HEK293 (cell line): ENCODE data around the gene CLASRP.

Source experiments
- GLIS1 ChIP-seq: fragments of 450-650 bp; formaldehyde crosslinking; IDR thresholded peaks from 2 replicates; pipeline ENCODE4 v1.5.1; 2016; ENCODE audit warnings: missing biosample characterization, missing genetic modification characterization
- MZF1 ChIP-seq: fragments of 450-650 bp; formaldehyde crosslinking; IDR thresholded peaks from 2 replicates; pipeline ENCODE4 v1.5.1; 2017; ENCODE audit warnings: missing biosample characterization, missing genetic modification characterization, borderline replicate concordance
- TRIM28 ChIP-seq: IDR thresholded peaks from 2 replicates; pipeline ENCODE4 v1.6.1; 2011; ENCODE audit warnings: low read length, control low read depth, borderline replicate concordance
- ZFP41 ChIP-seq: fragments of 450-650 bp; formaldehyde crosslinking; IDR thresholded peaks from 2 replicates; pipeline ENCODE4 v1.5.1; 2016; ENCODE audit warnings: missing biosample characterization, missing genetic modification characterization, borderline replicate concordance
- ZIC2 ChIP-seq: fragments of 450-650 bp; formaldehyde crosslinking; IDR thresholded peaks from 2 replicates; pipeline ENCODE4 v1.5.1; 2016; ENCODE audit warnings: missing biosample characterization, missing genetic modification characterization
- ZNF10 ChIP-seq: fragments of 450-650 bp; formaldehyde crosslinking; IDR thresholded peaks from 2 replicates; pipeline ENCODE4 v1.5.1; 2017; ENCODE audit warnings: missing biosample characterization, missing genetic modification characterization
- ZNF175 ChIP-seq: fragments of 450-650 bp; formaldehyde crosslinking; IDR thresholded peaks from 2 replicates; pipeline ENCODE4 v1.5.1; 2016; ENCODE audit warnings: missing biosample characterization, missing genetic modification characterization
- ZNF184 ChIP-seq: fragments of 450-650 bp; IDR thresholded peaks from 2 replicates; pipeline ENCODE4 v1.5.1; 2018; ENCODE audit warnings: missing biosample characterization, mild to moderate bottlenecking, missing genetic modification characterization
- ZNF274 ChIP-seq, 2 experiments: fragments of 200-500 bp in 1 of 2; fragments of 450-650 bp in 1 of 2; sonication (Bioruptor generic) in 1 of 2; formaldehyde crosslinking in 1 of 2; IDR thresholded peaks; 2 replicates each; pipeline versions ENCODE4 v1.5.1 to v1.6.1; 2014 to 2016; ENCODE audit warnings: borderline replicate concordance in 1 of 2, inconsistent platforms in 1 of 2, low read length in 1 of 2, missing biosample characterization in 1 of 2, missing genetic modification characterization in 1 of 2
- ZNF394 ChIP-seq: fragments of 450-650 bp; formaldehyde crosslinking; IDR thresholded peaks from 2 replicates; pipeline ENCODE4 v1.5.1; 2016; ENCODE audit warnings: missing biosample characterization, missing genetic modification characterization, mild to moderate bottlenecking, moderate library complexity, borderline replicate concordance
- ZNF433 ChIP-seq: fragments of 450-650 bp; formaldehyde crosslinking; IDR thresholded peaks from 2 replicates; pipeline ENCODE4 v1.5.1; 2016; ENCODE audit warnings: missing biosample characterization, missing genetic modification characterization, low read depth
- ZNF510 ChIP-seq: fragments of 450-650 bp; formaldehyde crosslinking; IDR thresholded peaks from 2 replicates; pipeline ENCODE4 v1.5.1; 2018; ENCODE audit warnings: mild to moderate bottlenecking, missing genetic modification characterization, missing biosample characterization; ENCODE audit not compliant: insufficient replicate concordance
- ZNF514 ChIP-seq: fragments of 450-650 bp; formaldehyde crosslinking; IDR thresholded peaks from 2 replicates; pipeline ENCODE4 v1.5.1; 2016; ENCODE audit warnings: missing biosample characterization, missing genetic modification characterization
- ZNF544 ChIP-seq: fragments of 450-650 bp; formaldehyde crosslinking; IDR thresholded peaks from 2 replicates; pipeline ENCODE4 v1.5.0; 2017; ENCODE audit warnings: missing biosample characterization, missing genetic modification characterization
- ZNF548 ChIP-seq: fragments of 450-650 bp; formaldehyde crosslinking; IDR thresholded peaks from 2 replicates; pipeline ENCODE4 v1.5.1; 2016; ENCODE audit warnings: missing biosample characterization, missing genetic modification characterization
- ZNF555 ChIP-seq: fragments of 450-650 bp; formaldehyde crosslinking; conservative IDR thresholded peaks from 2 replicates; pipeline ENCODE4 v1.5.1; 2017; ENCODE audit warnings: missing biosample characterization, mild to moderate bottlenecking, missing genetic modification characterization, inconsistent platforms
- ZNF560 ChIP-seq: fragments of 450-650 bp; formaldehyde crosslinking; IDR thresholded peaks from 2 replicates; pipeline ENCODE4 v1.5.1; 2017; ENCODE audit warnings: missing biosample characterization, missing genetic modification characterization, borderline replicate concordance
- ZNF623 ChIP-seq: fragments of 450-650 bp; formaldehyde crosslinking; IDR thresholded peaks from 2 replicates; pipeline ENCODE4 v1.5.1; 2016; ENCODE audit warnings: missing biosample characterization, missing genetic modification characterization
- ZNF629 ChIP-seq: fragments of 450-650 bp; formaldehyde crosslinking; IDR thresholded peaks from 2 replicates; pipeline ENCODE4 v1.5.1; 2017; ENCODE audit warnings: missing biosample characterization, missing genetic modification characterization
- TF ChIP-seq, protein P1 (sequence below): fragments of 450-650 bp; formaldehyde crosslinking; IDR thresholded peaks from 2 replicates; pipeline ENCODE4 v1.5.1; 2016; ENCODE audit warnings: missing biosample characterization, missing genetic modification characterization
- TF ChIP-seq, protein P2 (sequence below): fragments of 450-650 bp; formaldehyde crosslinking; IDR thresholded peaks from 2 replicates; pipeline ENCODE4 v1.5.1; 2016; ENCODE audit warnings: missing biosample characterization, missing genetic modification characterization, borderline replicate concordance
- TF ChIP-seq, protein P3 (sequence below): fragments of 450-650 bp; formaldehyde crosslinking; optimal IDR thresholded peaks from 2 replicates; pipeline ENCODE3; 2016; ENCODE audit warnings: missing biosample characterization, mild to moderate bottlenecking, missing genetic modification characterization
- TF ChIP-seq, protein P4 (sequence below): fragments of 450-650 bp; formaldehyde crosslinking; IDR thresholded peaks from 2 replicates; pipeline ENCODE4 v1.5.1; 2016; ENCODE audit warnings: missing biosample characterization, missing genetic modification characterization
- TF ChIP-seq, protein P5 (sequence below): fragments of 450-650 bp; formaldehyde crosslinking; IDR thresholded peaks from 2 replicates; pipeline ENCODE4 v1.5.1; 2016; ENCODE audit warnings: missing biosample characterization, missing genetic modification characterization
- TF ChIP-seq, protein P6 (sequence below): sonication (generic); formaldehyde crosslinking; IDR thresholded peaks from 2 replicates; pipeline ENCODE4 v1.8.1; 2022; ENCODE audit warnings: mild to moderate bottlenecking, moderate library complexity, missing genetic modification reagents

Gene CLASRP

DNA sequence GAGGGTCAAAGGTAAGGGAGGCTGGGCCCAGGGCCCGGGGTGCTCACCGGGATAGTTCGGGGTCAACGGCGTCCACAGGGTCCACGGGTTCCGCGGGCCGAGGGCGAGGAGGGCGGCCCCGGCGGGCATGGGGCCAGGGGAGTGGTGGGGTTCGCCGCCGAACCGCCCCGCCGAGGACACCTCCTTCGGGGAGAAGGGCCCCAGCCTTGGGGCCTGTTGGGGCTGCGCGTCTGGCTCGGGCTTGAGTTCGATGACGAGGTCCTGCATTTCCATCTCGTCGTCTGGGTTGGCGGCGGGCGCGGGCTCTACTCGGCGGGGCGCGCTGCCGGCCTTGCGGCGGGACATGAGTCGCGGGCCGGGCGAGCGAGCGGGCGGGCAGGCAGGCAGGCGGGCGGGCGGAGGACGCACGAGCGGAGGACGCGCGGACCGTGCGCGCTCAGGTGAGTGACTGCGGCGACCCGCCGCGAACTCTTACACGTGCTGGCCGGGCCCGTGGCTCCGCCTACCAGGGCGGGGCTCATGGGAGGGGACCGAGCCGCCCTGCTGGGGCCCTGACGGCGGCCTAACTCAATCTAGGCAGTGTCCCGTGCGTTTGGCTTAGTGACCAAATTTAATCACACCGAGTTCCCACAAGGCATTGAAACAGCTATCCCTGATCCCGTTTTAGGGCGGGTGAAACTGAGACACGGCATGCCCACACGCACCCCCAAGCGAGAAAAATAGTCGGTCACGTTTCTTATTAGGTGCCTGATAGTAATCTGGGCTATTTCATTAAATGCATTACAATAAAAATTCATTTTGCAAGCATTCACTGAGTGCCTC, 37.4 kb downstream of the CLASRP start, which contains the start of gene ZNF296 (continued):
- TF ChIP-seq, protein P1, sequence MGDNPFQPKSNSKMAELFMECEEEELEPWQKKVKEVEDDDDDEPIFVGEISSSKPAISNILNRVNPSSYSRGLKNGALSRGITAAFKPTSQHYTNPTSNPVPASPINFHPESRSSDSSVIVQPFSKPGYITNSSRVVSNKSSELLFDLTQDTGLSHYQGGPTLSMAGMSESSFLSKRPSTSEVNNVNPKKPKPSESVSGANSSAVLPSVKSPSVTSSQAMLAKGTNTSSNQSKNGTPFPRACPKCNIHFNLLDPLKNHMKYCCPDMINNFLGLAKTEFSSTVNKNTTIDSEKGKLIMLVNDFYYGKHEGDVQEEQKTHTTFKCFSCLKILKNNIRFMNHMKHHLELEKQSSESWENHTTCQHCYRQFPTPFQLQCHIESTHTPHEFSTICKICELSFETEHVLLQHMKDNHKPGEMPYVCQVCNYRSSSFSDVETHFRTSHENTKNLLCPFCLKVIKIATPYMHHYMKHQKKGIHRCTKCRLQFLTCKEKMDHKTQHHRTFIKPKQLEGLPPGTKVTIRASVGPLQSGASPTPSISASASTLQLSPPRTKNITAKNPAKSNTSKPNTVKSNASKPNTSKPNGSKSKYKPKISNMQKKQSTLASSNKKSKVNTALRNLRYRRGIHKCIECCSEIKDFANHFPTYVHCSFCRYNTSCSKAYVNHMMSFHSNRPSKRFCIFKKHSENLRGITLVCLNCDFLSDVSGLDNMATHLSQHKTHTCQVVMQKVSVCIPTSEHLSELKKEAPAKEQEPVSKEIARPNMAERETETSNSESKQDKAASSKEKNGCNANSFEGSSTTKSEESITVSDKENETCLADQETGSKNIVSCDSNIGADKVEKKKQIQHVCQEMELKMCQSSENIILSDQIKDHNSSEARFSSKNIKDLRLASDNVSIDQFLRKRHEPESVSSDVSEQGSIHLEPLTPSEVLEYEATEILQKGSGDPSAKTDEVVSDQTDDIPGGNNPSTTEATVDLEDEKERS (tag by site-specific recombination): no peak
- TF ChIP-seq ZNF514 (no peak), ZNF510 (tag by site-specific recombination) (no peak), ZNF274 (IDR thresholded peaks at IDR 0.05; ENCODE audit: low read length) (no peak), ZNF274 (tag by site-specific recombination; IDR thresholded peaks at IDR 0.05; ENCODE audit: borderline replicate concordance) (no peak), ZNF548 (tag by site-specific recombination) (no peak), ZNF555 (tag by site-specific recombination) (no peak), MZF1 (tag by site-specific recombination) (no peak), ZNF394 (no peak), ZNF629 (tag by site-specific recombination) (0 out of 2 replicates have a peak, but pooled peaks have one; percentile 16), ZNF175 (tag by site-specific recombination) (no peak), GLIS1 (peak; percentile 43; the same call in 1 of the 2 replicates), TRIM28 (no peak), ZNF433 (tag by site-specific recombination) (no peak), ZNF544 (tag by site-specific recombination) (no peak), ZNF560 (tag by site-specific recombination) (no peak), ZNF10 (tag by site-specific recombination) (no peak), ZIC2 (peak; percentile 55), ZNF184 (tag by site-specific recombination) (no peak), ZNF623 (tag by site-specific recombination) (no peak), ZFP41 (tag by site-specific recombination) (no peak)
- TF ChIP-seq, protein P2, sequence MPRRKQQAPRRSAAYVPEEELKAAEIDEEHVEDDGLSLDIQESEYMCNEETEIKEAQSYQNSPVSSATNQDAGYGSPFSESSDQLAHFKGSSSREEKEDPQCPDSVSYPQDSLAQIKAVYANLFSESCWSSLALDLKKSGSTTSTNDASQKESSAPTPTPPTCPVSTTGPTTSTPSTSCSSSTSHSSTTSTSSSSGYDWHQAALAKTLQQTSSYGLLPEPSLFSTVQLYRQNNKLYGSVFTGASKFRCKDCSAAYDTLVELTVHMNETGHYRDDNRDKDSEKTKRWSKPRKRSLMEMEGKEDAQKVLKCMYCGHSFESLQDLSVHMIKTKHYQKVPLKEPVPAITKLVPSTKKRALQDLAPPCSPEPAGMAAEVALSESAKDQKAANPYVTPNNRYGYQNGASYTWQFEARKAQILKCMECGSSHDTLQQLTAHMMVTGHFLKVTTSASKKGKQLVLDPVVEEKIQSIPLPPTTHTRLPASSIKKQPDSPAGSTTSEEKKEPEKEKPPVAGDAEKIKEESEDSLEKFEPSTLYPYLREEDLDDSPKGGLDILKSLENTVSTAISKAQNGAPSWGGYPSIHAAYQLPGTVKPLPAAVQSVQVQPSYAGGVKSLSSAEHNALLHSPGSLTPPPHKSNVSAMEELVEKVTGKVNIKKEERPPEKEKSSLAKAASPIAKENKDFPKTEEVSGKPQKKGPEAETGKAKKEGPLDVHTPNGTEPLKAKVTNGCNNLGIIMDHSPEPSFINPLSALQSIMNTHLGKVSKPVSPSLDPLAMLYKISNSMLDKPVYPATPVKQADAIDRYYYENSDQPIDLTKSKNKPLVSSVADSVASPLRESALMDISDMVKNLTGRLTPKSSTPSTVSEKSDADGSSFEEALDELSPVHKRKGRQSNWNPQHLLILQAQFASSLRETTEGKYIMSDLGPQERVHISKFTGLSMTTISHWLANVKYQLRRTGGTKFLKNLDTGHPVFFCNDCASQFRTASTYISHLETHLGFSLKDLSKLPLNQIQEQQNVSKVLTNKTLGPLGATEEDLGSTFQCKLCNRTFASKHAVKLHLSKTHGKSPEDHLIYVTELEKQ (tag by site-specific recombination): no peak
- TF ChIP-seq, protein P3, sequence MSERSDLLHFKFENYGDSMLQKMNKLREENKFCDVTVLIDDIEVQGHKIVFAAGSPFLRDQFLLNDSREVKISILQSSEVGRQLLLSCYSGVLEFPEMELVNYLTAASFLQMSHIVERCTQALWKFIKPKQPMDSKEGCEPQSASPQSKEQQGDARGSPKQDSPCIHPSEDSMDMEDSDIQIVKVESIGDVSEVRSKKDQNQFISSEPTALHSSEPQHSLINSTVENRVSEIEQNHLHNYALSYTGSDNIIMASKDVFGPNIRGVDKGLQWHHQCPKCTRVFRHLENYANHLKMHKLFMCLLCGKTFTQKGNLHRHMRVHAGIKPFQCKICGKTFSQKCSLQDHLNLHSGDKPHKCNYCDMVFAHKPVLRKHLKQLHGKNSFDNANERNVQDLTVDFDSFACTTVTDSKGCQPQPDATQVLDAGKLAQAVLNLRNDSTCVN (tag by site-specific recombination): peak; percentile 73
- TF ChIP-seq, protein P4, sequence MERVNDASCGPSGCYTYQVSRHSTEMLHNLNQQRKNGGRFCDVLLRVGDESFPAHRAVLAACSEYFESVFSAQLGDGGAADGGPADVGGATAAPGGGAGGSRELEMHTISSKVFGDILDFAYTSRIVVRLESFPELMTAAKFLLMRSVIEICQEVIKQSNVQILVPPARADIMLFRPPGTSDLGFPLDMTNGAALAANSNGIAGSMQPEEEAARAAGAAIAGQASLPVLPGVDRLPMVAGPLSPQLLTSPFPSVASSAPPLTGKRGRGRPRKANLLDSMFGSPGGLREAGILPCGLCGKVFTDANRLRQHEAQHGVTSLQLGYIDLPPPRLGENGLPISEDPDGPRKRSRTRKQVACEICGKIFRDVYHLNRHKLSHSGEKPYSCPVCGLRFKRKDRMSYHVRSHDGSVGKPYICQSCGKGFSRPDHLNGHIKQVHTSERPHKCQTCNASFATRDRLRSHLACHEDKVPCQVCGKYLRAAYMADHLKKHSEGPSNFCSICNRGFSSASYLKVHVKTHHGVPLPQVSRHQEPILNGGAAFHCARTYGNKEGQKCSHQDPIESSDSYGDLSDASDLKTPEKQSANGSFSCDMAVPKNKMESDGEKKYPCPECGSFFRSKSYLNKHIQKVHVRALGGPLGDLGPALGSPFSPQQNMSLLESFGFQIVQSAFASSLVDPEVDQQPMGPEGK (tag by site-specific recombination): peak; percentile 78
- TF ChIP-seq, protein P5, sequence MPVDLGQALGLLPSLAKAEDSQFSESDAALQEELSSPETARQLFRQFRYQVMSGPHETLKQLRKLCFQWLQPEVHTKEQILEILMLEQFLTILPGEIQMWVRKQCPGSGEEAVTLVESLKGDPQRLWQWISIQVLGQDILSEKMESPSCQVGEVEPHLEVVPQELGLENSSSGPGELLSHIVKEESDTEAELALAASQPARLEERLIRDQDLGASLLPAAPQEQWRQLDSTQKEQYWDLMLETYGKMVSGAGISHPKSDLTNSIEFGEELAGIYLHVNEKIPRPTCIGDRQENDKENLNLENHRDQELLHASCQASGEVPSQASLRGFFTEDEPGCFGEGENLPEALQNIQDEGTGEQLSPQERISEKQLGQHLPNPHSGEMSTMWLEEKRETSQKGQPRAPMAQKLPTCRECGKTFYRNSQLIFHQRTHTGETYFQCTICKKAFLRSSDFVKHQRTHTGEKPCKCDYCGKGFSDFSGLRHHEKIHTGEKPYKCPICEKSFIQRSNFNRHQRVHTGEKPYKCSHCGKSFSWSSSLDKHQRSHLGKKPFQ (tag by site-specific recombination): peak; percentile 74
- TF ChIP-seq, protein P6, sequence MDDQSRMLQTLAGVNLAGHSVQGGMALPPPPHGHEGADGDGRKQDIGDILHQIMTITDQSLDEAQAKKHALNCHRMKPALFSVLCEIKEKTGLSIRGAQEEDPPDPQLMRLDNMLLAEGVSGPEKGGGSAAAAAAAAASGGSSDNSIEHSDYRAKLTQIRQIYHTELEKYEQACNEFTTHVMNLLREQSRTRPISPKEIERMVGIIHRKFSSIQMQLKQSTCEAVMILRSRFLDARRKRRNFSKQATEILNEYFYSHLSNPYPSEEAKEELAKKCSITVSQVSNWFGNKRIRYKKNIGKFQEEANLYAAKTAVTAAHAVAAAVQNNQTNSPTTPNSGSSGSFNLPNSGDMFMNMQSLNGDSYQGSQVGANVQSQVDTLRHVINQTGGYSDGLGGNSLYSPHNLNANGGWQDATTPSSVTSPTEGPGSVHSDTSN (CRISPR knock-in tag): peak; percentile 47; the same call in 1 of the 2 replicates
